Measurements from ENCODE around the gene LYL1.

DNA sequence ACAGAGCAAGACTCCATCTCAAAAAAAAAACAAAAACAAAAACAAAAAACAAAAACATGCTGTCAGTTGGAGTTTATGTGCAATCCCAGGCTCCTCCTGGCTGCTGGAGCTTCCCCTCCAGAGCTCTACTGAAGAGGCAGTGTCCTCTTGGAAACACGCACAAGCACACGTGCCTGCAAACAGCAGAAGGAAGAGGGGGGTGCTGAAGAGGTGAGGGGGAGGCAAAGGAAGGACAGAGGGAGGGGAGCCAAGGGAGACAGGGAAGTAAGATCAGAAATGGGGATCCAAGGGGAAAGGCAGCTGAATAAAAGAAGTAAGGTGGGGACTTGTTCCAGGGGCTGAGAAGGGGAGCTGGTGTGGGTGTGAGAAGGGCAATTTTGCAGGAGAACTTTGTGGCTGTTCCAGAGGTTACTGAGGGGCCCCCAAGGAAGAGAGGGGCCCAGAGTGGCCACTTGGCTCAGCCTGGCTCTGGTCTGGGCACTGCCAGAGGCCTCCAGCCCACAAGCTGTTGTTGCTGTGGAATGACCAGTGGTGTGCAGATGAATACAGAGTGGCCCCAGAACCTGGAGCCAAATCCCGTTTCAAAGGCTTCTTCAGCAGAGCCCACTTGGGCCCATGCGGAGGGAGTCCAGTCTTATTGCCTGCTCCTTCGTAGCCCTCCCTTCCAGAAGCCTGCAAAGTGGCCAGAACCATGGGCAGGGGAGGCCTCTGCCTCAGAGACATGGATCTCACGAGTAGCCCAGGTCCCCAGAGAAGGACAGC is 34.4 kb downstream of the LYL1 start:
- no peak for TF ChIP-seq EZH2 (IDR thresholded peaks at IDR 0.05; ENCODE audit: low read depth)
- TF ChIP-seq, protein P1, sequence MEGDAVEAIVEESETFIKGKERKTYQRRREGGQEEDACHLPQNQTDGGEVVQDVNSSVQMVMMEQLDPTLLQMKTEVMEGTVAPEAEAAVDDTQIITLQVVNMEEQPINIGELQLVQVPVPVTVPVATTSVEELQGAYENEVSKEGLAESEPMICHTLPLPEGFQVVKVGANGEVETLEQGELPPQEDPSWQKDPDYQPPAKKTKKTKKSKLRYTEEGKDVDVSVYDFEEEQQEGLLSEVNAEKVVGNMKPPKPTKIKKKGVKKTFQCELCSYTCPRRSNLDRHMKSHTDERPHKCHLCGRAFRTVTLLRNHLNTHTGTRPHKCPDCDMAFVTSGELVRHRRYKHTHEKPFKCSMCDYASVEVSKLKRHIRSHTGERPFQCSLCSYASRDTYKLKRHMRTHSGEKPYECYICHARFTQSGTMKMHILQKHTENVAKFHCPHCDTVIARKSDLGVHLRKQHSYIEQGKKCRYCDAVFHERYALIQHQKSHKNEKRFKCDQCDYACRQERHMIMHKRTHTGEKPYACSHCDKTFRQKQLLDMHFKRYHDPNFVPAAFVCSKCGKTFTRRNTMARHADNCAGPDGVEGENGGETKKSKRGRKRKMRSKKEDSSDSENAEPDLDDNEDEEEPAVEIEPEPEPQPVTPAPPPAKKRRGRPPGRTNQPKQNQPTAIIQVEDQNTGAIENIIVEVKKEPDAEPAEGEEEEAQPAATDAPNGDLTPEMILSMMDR (conservative IDR thresholded peaks at IDR 0.05), result no peak
